Transverse colon (tissue), 4 donors: ENCODE results near the gene SYCE3.

Source experiments
- CTCF ChIP-seq, 5 experiments: fragments of 200-600 bp in 3 of 5; fragments of 450-650 bp in 2 of 5; sonication (generic) in 3 of 5; IDR thresholded peaks; 1 replicate in 2 of 5; 2 replicates in 3 of 5; pipeline ENCODE4 v1.5.1; 2016 to 2017; ENCODE audit warnings: antibody characterized with exemption in 5 of 5, inconsistent platforms in 3 of 5, mild to moderate bottlenecking in 2 of 5, moderate library complexity in 1 of 5
- EP300 ChIP-seq: sonication (generic); formaldehyde crosslinking; IDR thresholded peaks from one replicate; pipeline ENCODE4 v1.6.1; 2017; ENCODE audit warnings: antibody characterized with exemption, low read depth
- POLR2A ChIP-seq: fragments of 450-650 bp; IDR thresholded peaks from one replicate; pipeline ENCODE4 v1.6.1; 2016; ENCODE audit warnings: antibody characterized with exemption, mild to moderate bottlenecking, moderate library complexity
- POLR2AphosphoS5 ChIP-seq, 3 donors: sonication (generic); formaldehyde crosslinking; IDR thresholded peaks; one replicate each; pipeline ENCODE4 v1.6.1; 2016; ENCODE audit warnings: antibody characterized with exemption in 3 of 3

- no peak for TF ChIP-seq CTCF (IDR thresholded peaks at IDR 0.05)
- no peak for TF ChIP-seq POLR2A
- no peak for TF ChIP-seq EP300
- TF ChIP-seq POLR2AphosphoS5 (IDR thresholded peaks at IDR 0.05): peak in 2 of 3 donors; percentile 35 to 78
Measured at GRCh38 chr22:50531546-50531961, 31.2 kb downstream of the SYCE3 start.
